Left lung (tissue), 10 donors: ENCODE results near the gene RBBP4. TPM values are rescaled to one million over a fixed set of nuclear protein-coding genes. Genes with fewer than 3 reads are reported as not detected.

ENCODE experiments used
- ATAC-seq: fragments of 200-7000 bp; cut with Tn5 transposase; one replicate; pipeline ENCODE4 v1.9.1; 2020; ENCODE audit warnings: moderate library complexity
- DNase-seq, 4 donors: peaks; one replicate each; pipeline ENCODE4 v3.0.0-alpha.2; 2013 to 2020
- H3K27ac ChIP-seq, 2 donors: fragments of 200-600 bp; sonication (generic) in 1 of 2; one replicate each; pipeline versions ENCODE4 v1.5.0 to v1.8.0; 2020 to 2021
- H3K27me3 ChIP-seq, 2 donors: fragments of 200-600 bp; sonication (generic) in 1 of 2; one replicate each; pipeline versions ENCODE4 v1.5.0 to v1.8.0; 2020 to 2021
- H3K36me3 ChIP-seq, 2 donors: fragments of 200-600 bp; sonication (generic) in 1 of 2; one replicate each; pipeline versions ENCODE4 v1.5.0 to v1.8.0; 2020 to 2021
- H3K4me1 ChIP-seq, 2 donors: fragments of 200-600 bp; one replicate each; pipeline ENCODE4 v1.8.0; 2021
- H3K4me3 ChIP-seq, 2 donors: fragments of 200-600 bp; sonication (generic) in 1 of 2; one replicate each; pipeline versions ENCODE4 v1.5.0 to v1.8.0; 2020 to 2021; ENCODE audit warnings: mild to moderate bottlenecking in 1 of 2
- H3K9me3 ChIP-seq, 2 donors: fragments of 200-600 bp; sonication (generic) in 1 of 2; one replicate each; pipeline versions ENCODE4 v1.5.0 to v1.8.0; 2020 to 2021
- intact Hi-C, 2 donors: fragments of 100-400 bp; cut with DNase I; formaldehyde crosslinking; loops; one replicate each; pipeline versions ENCODE4 v1.11.2 to v1.14.2; 2022
- polyA plus RNA-seq, 6 donors: library from polyadenylated mRNA; unstranded; fragments of 120-200 nt; gene quantifications; one replicate each; pipeline ENCODE4 v1.2.1, GENCODE V29; 2013; ENCODE audit not compliant: insufficient read length in 6 of 6
- total RNA-seq, 2 donors: library from RNA; stranded (reverse); fragmentation: NEBNext Ultra II Directional; extraction: Animal tissue kit (Norgen Biotek cat#: 25700); gene quantifications; one replicate each; pipeline ENCODE4 v1.2.1, GENCODE V29; 2021
- TF ChIP-seq, protein P1 (sequence below), 2 donors: fragments of 200-600 bp; sonication (generic) in 1 of 2; IDR thresholded peaks; one replicate each; pipeline versions ENCODE4 v1.5.0 to v1.8.0; 2021; ENCODE audit warnings: antibody characterized with exemption in 2 of 2
- donor health status: DM: no; HTN: yes; CAD: no.
- donor health status: DM: no; HTN: no; CAD: no.

RBBP4 gene
- total and polyA plus RNA-seq, 8 donors: 166 to 333 (median 292) TPM

GRCh38 chr1:32713081-32713480, 62.1 kb downstream of the RBBP4 start:
- H3K9me3 ChIP-seq: no peaks in the 10 kb centered on the region
- no peak overlapping the region for H3K4me3 ChIP-seq
- intact Hi-C loops: loop anchor here in 1 of 2 donors (5.0 kb wide), 2 partner anchors 59 to 159 kb away; partner anchors contain the start of gene FNDC5
- TF ChIP-seq, protein P1, sequence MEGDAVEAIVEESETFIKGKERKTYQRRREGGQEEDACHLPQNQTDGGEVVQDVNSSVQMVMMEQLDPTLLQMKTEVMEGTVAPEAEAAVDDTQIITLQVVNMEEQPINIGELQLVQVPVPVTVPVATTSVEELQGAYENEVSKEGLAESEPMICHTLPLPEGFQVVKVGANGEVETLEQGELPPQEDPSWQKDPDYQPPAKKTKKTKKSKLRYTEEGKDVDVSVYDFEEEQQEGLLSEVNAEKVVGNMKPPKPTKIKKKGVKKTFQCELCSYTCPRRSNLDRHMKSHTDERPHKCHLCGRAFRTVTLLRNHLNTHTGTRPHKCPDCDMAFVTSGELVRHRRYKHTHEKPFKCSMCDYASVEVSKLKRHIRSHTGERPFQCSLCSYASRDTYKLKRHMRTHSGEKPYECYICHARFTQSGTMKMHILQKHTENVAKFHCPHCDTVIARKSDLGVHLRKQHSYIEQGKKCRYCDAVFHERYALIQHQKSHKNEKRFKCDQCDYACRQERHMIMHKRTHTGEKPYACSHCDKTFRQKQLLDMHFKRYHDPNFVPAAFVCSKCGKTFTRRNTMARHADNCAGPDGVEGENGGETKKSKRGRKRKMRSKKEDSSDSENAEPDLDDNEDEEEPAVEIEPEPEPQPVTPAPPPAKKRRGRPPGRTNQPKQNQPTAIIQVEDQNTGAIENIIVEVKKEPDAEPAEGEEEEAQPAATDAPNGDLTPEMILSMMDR (IDR thresholded peaks at IDR 0.05): no peak
- DNase-seq: no peak
- peaks cover 7 to 13% of the 10 kb centered on the region in 2 donors for H3K4me1 ChIP-seq
- H3K36me3 ChIP-seq: no peaks in the 10 kb centered on the region
- H3K27ac ChIP-seq: no peak overlapping the region
- no peak for ATAC-seq
- no peaks in the 10 kb centered on the region for H3K27me3 ChIP-seq

DNA sequence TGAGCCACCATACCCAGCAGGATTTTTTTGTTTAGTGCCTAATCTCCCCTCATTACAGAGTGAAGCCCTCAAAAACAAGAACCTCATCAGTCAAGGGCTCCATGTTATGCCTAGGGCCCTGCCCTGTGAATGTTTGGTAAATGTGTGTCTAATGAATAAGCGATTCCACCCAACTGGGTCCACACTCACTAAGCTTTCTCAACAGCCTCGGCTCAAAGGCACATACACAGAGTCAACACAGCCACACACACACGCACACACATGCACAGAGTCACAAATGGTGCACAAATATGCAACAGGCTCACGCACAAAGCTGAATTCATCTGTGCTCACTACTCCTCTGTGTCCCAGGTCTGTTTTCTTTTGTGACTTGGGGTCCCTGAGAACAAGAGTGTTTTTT, 63.3 kb downstream of the RBBP4 start:
- Histone ChIP-seq H3K9me3 (no peaks in the 10 kb centered on the region), H3K27ac (no peak overlapping the region), H3K27me3 (no peaks in the 10 kb centered on the region), H3K36me3 (no peaks in the 10 kb centered on the region), H3K4me3 (no peak overlapping the region), H3K4me1 (peaks cover 7 to 13% of the 10 kb centered on the region in 2 donors)
- DNase-seq: no peak
- TF ChIP-seq, protein P1 (IDR thresholded peaks at IDR 0.05): no peak
- intact Hi-C loops: loop anchor here in 1 of 2 donors (5.0 kb wide), 2 partner anchors 58 to 158 kb away; partner anchors contain the start of gene FNDC5
- ATAC-seq: no peak

GRCh38 chr1:32715901-32716311, 64.9 kb downstream of the RBBP4 start:
- Histone ChIP-seq H3K36me3 (no peaks in the 10 kb centered on the region), H3K9me3 (no peaks in the 10 kb centered on the region), H3K4me1 (peaks cover 7 to 13% of the 10 kb centered on the region in 2 donors), H3K27me3 (no peaks in the 10 kb centered on the region), H3K27ac (peak overlapping the region in 1 of 2 donors; percentile 58), H3K4me3 (no peak overlapping the region)
- intact Hi-C loops: no loop called here
- TF ChIP-seq, protein P1 (IDR thresholded peaks at IDR 0.05): no peak
- no peak for DNase-seq
- no peak for ATAC-seq

DNA sequence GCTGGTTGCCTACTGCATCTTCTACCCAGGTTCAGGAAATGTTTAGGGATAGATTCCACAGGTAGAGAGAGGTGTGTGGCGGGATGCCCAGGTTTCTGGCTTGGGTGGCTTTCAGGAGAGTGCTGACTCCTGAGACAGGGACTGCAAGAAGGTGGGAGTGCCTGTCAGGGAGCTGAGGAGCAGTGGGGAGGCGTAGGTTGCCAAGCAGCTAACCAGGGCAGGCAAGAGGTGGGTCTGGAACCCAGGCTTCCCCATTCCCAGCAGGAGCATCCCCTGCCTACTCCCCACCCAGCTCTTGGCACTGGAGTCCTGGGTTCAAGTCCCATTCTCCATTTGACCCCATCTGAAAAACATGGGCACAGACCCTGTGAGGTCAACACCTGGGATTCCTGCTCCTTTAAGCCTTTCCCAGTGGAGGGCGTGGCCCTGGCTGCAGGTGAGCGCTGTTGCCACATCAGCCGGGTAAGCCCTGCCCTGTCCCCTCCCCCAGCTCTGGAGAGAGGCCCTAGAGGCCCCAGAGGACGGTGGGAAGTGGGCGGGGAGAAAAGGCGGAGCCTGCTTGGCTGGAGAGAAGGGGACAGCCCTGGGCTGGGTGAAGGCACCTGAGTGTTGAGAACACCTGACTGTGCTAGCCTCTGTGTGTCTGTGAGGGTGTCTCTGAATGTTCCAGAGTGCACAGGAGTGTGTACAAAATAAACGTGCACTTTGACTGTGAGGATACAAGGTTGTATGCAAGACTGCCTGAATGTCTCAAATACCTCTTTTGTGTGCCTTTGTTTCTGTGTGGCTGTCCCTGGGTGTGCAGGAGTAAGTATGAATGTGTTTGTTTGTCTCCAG, 65.5 kb downstream of the RBBP4 start:
- ATAC-seq (peak; percentile 94), DNase-seq (peak in 3 of 4 donors; percentile 93)
- intact Hi-C loops: no loop called here
- Histone ChIP-seq H3K4me3 (no peak overlapping the region), H3K4me1 (peaks cover 7 to 12% of the 10 kb centered on the region in 2 donors), H3K9me3 (no peaks in the 10 kb centered on the region), H3K27ac (peak overlapping the region in 1 of 2 donors; percentile 58), H3K36me3 (no peaks in the 10 kb centered on the region), H3K27me3 (no peaks in the 10 kb centered on the region)
- TF ChIP-seq, protein P1 (IDR thresholded peaks at IDR 0.05): no peak

DNA sequence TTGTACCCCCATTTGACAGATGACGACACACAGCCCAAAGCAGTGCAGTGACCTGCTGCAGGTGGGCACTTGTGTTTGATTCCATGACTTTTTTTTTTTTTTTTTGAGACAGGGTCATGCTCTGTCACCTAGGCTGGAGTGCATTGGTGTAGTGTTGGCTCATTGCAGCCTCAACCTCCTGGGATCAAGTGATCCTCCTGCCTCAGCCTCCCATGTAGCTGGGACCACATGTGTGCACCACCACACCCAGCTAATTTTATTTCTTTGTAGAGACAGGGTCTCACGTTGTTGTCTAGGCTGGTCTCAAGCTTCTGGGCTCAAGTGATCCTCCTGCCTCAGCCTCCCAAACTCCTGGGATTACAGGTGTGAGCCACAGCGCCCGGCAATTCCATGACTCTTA, 66.5 kb downstream of the RBBP4 start:
- no peak overlapping the region for H3K27ac ChIP-seq
- intact Hi-C loops: no loop called here
- H3K4me3 ChIP-seq: no peak overlapping the region
- ATAC-seq (no peak), DNase-seq (no peak)
- no peaks in the 10 kb centered on the region for H3K27me3 ChIP-seq
- no peaks in the 10 kb centered on the region for H3K9me3 ChIP-seq
- peaks cover 3 to 7% of the 10 kb centered on the region in 2 donors for H3K4me1 ChIP-seq
- TF ChIP-seq, protein P1 (IDR thresholded peaks at IDR 0.05): no peak
- H3K36me3 ChIP-seq: no peaks in the 10 kb centered on the region
